Neural cell (in vitro differentiated cells): Measurements from ENCODE around the gene TSPAN11. TPM values are rescaled to one million over a fixed set of nuclear protein-coding genes. Genes with fewer than 3 reads are reported as not detected.

Experiments
- H2AFZ ChIP-seq: fragments of 200-600, 300-800 bp; sonication (generic), shearing (Covaris generic); 2 replicates; pipeline ENCODE4 v1.6.0; 2014; ENCODE audit warnings: low read depth, mild to moderate bottlenecking, antibody characterized with exemption, low read length, moderate library complexity
- H3F3A ChIP-seq: fragments of 200-600 bp; shearing (Covaris generic); 2 replicates; pipeline ENCODE4 v1.6.1; 2016; ENCODE audit warnings: mild to moderate bottlenecking, moderate library complexity, mixed read lengths, antibody characterized with exemption, low read length; ENCODE audit not compliant: insufficient read depth, poor library complexity, severe bottlenecking
- H3K27ac ChIP-seq: fragments of 200-600, 300-800 bp; sonication (generic), shearing (Covaris generic); 2 replicates; pipeline ENCODE4 v1.5.1; 2014; ENCODE audit warnings: mild to moderate bottlenecking, low read length, moderate library complexity
- H3K27me3 ChIP-seq: fragments of 300-800, 200-600 bp; sonication (generic), shearing (Covaris generic); 2 replicates; pipeline ENCODE4 v1.6.0; 2014; ENCODE audit warnings: mild to moderate bottlenecking, low read depth, low read length, moderate library complexity; ENCODE audit not compliant: insufficient read depth
- H3K36me3 ChIP-seq: fragments of 300-800, 200-600 bp; sonication (generic), shearing (Covaris generic); 2 replicates; pipeline ENCODE4 v1.5.1; 2014; ENCODE audit warnings: mild to moderate bottlenecking, antibody characterized with exemption, low read length, moderate library complexity; ENCODE audit not compliant: insufficient read depth
- H3K4me2 ChIP-seq: fragments of 300-800, 200-600 bp; sonication (generic), shearing (Covaris generic); 2 replicates; pipeline ENCODE4 v1.6.0; 2014; ENCODE audit warnings: mild to moderate bottlenecking, low read length
- H3K4me3 ChIP-seq: fragments of 300-800, 200-600 bp; sonication (generic), shearing (Covaris generic); 2 replicates; pipeline ENCODE4 v1.5.1; 2014; ENCODE audit warnings: mild to moderate bottlenecking, low read length, moderate library complexity
- H3K79me2 ChIP-seq: fragments of 200-600 bp; shearing (Covaris generic); replicated peaks from 2 replicates; pipeline ENCODE4 v1.6.0; 2014; ENCODE audit warnings: mild to moderate bottlenecking, low read length, moderate library complexity; ENCODE audit not compliant: insufficient read depth
- H3K9ac ChIP-seq: fragments of 300-800, 200-600 bp; sonication (generic), shearing (Covaris generic); 2 replicates; pipeline ENCODE4 v1.6.1; 2016; ENCODE audit warnings: mild to moderate bottlenecking, low read length, mixed read lengths
- H3K9me2 ChIP-seq: fragments of 200-600 bp; shearing (Covaris generic); 2 replicates; pipeline ENCODE4 v1.6.1; 2016; ENCODE audit warnings: mild to moderate bottlenecking, low read length, mixed read lengths; ENCODE audit not compliant: insufficient read depth
- H3K9me3 ChIP-seq: fragments of 200-600, 300-800 bp; sonication (generic), shearing (Covaris generic); 2 replicates; pipeline ENCODE4 v1.6.1; 2016; ENCODE audit warnings: mild to moderate bottlenecking, mixed run types, low read length, moderate library complexity, mixed read lengths
- H4K20me1 ChIP-seq: fragments of 200-600 bp; shearing (Covaris generic); 2 replicates; pipeline ENCODE4 v1.6.1; 2016; ENCODE audit warnings: mild to moderate bottlenecking, mixed run types; ENCODE audit not compliant: insufficient read depth
- CTCF ChIP-seq: fragments of 450-650 bp; IDR thresholded peaks from 2 replicates; pipeline ENCODE4 v1.5.1; 2014; ENCODE audit warnings: antibody characterized with exemption, mild to moderate bottlenecking, moderate library complexity; ENCODE audit not compliant: poor library complexity, severe bottlenecking
- EP300 ChIP-seq: fragments of 450-650 bp; conservative IDR thresholded peaks from 2 replicates; pipeline ENCODE4 v1.6.1; 2014; ENCODE audit warnings: antibody characterized with exemption, mild to moderate bottlenecking, moderate library complexity; ENCODE audit not compliant: poor library complexity, severe bottlenecking
- EZH2 ChIP-seq: fragments of 200-600, 300-800 bp; shearing (Covaris generic), sonication (generic); IDR thresholded peaks from 2 replicates; pipeline ENCODE4 v1.6.1; 2014; ENCODE audit warnings: antibody characterized with exemption, low read length, borderline replicate concordance, mild to moderate bottlenecking; ENCODE audit not compliant: insufficient read depth, poor library complexity, severe bottlenecking
- MXI1 ChIP-seq: fragments of 450-650 bp; conservative IDR thresholded peaks from 2 replicates; pipeline ENCODE4 v1.6.1; 2014; ENCODE audit warnings: antibody characterized with exemption, mild to moderate bottlenecking; ENCODE audit not compliant: poor library complexity, severe bottlenecking
- POLR2AphosphoS5 ChIP-seq: IDR thresholded peaks from 2 replicates; pipeline ENCODE4 v1.6.1; 2012
- RAD21 ChIP-seq: fragments of 450-650 bp; conservative IDR thresholded peaks from 2 replicates; pipeline ENCODE4 v1.6.1; 2014; ENCODE audit warnings: antibody characterized with exemption, mild to moderate bottlenecking, moderate library complexity
- REST ChIP-seq: IDR thresholded peaks from 2 replicates; pipeline ENCODE4 v1.6.1; 2012; ENCODE audit warnings: borderline replicate concordance
- SMC3 ChIP-seq: fragments of 450-650 bp; conservative IDR thresholded peaks from 2 replicates; pipeline ENCODE4 v1.6.1; 2014; ENCODE audit warnings: antibody characterized with exemption, mild to moderate bottlenecking, moderate library complexity; ENCODE audit not compliant: poor library complexity
- TAF1 ChIP-seq: IDR thresholded peaks from 2 replicates; pipeline ENCODE4 v1.6.1; 2012; ENCODE audit warnings: low read depth
- polyA plus RNA-seq: library from polyadenylated mRNA; depleted of rRNA; stranded (reverse); fragments of >200 nt; gene quantifications from 2 replicates; pipeline ENCODE4 v1.2.3, GENCODE V29; 2014

The TSPAN11 gene
- polyA plus RNA-seq, 1 donor from 2014 or later: 5.6 TPM

GRCh38 chr12:30979371-30980259, 53.1 kb downstream of the TSPAN11 start:
- Histone ChIP-seq H3K27me3 (no peaks in the 10 kb centered on the region), H2AFZ (no peak overlapping the region), H3K27ac (no peak overlapping the region), H3K4me2 (no peak overlapping the region), H3K79me2 (no peaks in the 10 kb centered on the region), H3K36me3 (no peaks in the 10 kb centered on the region), H3F3A (no peaks in the 10 kb centered on the region), H3K9me2 (no peaks in the 10 kb centered on the region), H3K9me3 (no peaks in the 10 kb centered on the region), H4K20me1 (no peaks in the 10 kb centered on the region), H3K4me3 (no peak overlapping the region), H3K9ac (no peak overlapping the region)
- TF ChIP-seq CTCF: no peak
- TF ChIP-seq MXI1: no peak
- no peak for TF ChIP-seq RAD21
- TF ChIP-seq SMC3: no peak
- no peak for TF ChIP-seq REST
- TF ChIP-seq EP300: no peak
- TF ChIP-seq TAF1: no peak
- TF ChIP-seq POLR2AphosphoS5: no peak
- no peak for TF ChIP-seq EZH2

- Histone ChIP-seq H3K4me2 (no peak overlapping the region), H3K36me3 (no peaks in the 10 kb centered on the region), H3K27me3 (no peaks in the 10 kb centered on the region), H3K9me3 (no peaks in the 10 kb centered on the region), H2AFZ (no peak overlapping the region), H3K9me2 (no peaks in the 10 kb centered on the region), H3K27ac (no peak overlapping the region), H4K20me1 (no peaks in the 10 kb centered on the region), H3K79me2 (no peaks in the 10 kb centered on the region), H3K4me3 (no peak overlapping the region), H3F3A (no peaks in the 10 kb centered on the region), H3K9ac (no peak overlapping the region)
- TF ChIP-seq SMC3 (no peak), RAD21 (no peak), MXI1 (no peak), EZH2 (no peak), CTCF (no peak), REST (no peak)
Measured at GRCh38 chr12:30980955-30981662, 54.6 kb downstream of the TSPAN11 start.
